ENCODE data around the gene ANTXR1.

Gene ANTXR1

DNA sequence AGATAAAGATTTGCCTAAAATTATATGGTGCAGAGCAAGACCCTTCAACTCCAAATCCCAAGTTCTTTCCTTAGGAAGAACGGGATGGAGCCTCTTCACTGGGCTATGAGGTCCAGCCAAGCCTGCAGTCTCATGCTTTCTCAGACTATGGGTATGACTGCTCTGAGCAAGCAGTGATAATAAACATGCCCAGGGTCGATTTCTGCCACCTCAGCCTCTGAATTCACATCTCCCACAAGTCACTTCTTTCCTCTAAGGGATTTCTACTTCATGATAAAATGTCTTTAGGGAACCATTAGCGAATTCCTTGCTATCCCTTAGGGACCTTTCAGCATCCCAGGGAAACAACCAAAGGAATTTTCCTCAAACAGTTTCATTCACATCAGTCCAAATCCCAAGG, 279.3 kb downstream of the ANTXR1 start:
- no peak for DNase-seq

DNA sequence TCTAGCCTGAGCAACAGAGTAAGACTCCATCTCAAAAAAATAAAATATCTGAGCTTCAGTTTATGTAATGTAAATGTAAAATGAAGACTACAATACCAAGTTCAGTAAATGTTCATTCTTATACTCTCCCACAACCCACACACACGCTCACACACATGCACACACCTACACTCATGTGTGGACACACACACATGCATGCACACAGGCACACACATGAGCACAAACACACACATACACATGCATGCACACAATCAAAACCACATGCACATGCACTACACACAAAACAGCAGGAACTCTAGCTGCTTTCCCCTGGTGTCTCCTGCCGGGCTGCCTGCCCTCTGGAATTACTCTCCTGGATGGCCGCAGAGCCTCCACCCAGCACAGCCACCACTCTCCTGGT, 283.4 kb downstream of the ANTXR1 start:
- no peak for DNase-seq

DNA sequence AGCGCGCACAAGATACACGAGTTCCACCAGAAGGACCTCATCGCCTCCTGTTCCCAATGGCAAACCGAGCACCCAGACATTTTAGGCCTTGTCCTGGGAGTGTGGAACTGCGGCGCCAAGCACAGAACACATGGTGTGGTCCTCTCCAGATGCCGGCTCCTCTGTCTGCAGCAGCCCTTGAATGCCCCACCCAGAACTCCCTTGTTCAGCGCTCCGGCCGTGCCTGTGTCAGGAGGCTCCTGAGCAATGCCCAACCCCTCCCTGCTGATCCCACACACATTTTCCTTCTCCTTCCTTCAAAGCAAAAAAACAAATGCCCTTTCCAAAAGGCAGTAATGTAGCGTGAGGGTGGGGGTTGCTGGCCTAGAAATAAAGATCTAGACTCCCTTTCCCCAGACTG, 284.2 kb downstream of the ANTXR1 start:
- DNase-seq: no peak

DNA sequence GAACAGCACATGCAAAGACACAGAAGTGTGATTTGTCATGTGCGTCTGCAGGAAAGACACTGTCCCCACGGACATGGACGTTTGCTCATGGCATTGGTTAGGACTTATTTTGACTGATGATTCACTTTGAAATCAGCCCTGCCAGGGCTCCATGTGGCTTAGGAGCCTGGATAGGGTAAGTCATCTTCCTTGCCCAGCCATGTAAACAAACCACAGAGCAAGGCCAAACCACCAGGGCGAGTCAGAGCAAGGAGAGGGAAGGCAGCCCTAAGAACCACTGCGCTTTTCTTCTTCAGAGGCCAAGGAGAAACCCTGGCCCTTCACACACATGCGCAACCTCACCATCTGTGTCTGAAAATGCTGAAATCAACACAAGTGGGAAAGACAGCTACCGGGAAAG, 285.3 kb downstream of the ANTXR1 start:
- DNase-seq: no peak

DNA sequence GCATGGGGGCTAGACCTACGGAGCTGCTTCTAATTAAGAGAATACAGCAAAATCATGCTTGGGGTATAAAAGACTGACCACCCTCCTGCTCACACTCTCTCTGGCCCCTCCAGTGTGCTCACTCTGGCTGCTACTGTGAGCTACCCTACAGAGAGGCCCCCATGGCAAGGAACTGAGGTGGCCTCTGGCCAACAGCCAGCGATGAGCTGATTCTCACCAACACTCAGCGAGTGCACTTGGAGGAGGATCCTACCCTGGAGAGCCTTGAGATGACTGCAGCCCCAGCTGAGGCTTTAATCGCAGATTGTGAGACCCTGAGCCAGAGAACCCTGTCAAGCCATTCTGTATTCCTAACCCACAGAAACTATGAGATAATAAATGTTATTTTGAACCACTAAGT, 285.9 kb downstream of the ANTXR1 start:
- DNase-seq: no peak

Data from stimulated activated naive CD4-positive, alpha-beta T cell treated with Interleukin-2 at 50 U/mL for 16 hours (primary cell).